ENCODE data around the gene CLCNKB. TPM values are rescaled to one million over a fixed set of nuclear protein-coding genes. Genes with fewer than 3 reads are reported as not detected.
"Not testable (repeated sequence)": the region's sequence is repeated elsewhere in the genome, so short reads cannot be mapped to it uniquely, and the experiment has no call there.

CLCNKB gene
- total RNA-seq, 1 donor from 2014 or later: not detected

- no peak for DNase-seq
- H3K27me3 Mint-ChIP-seq (ENCODE audit: unreplicated experiment): peaks cover 5% of the 10 kb centered on the region
- TF ChIP-seq CTCF (IDR thresholded peaks at IDR 0.05; ENCODE audit: partially characterized antibody, unreplicated experiment): no peak
- peaks cover 3% of the 10 kb centered on the region for H3K9me3 Mint-ChIP-seq (ENCODE audit: unreplicated experiment)
- H3K4me3 Mint-ChIP-seq (ENCODE audit: unreplicated experiment): no peak overlapping the region
- H3K4me1 Mint-ChIP-seq (ENCODE audit: low read depth, unreplicated experiment): peaks cover 2% of the 10 kb centered on the region
- no peak overlapping the region for H3K27ac Mint-ChIP-seq (ENCODE audit: unreplicated experiment)
- no peaks in the 10 kb centered on the region for H3K36me3 Mint-ChIP-seq (ENCODE audit: unreplicated experiment)
These were observed 10.4 kb downstream of the CLCNKB start for GRCh38 chr1:16053781-16054502.

GRCh38 chr1:16054598-16055540 lies 11.3 kb downstream of the CLCNKB start:
- peaks cover 2% of the 10 kb centered on the region for H3K4me1 Mint-ChIP-seq (ENCODE audit: low read depth, unreplicated experiment)
- no peak for DNase-seq
- H3K27ac Mint-ChIP-seq (ENCODE audit: unreplicated experiment): no peak overlapping the region
- H3K4me3 Mint-ChIP-seq (ENCODE audit: unreplicated experiment): no peak overlapping the region
- no peaks in the 10 kb centered on the region for H3K36me3 Mint-ChIP-seq (ENCODE audit: unreplicated experiment)
- TF ChIP-seq CTCF (IDR thresholded peaks at IDR 0.05; ENCODE audit: partially characterized antibody, unreplicated experiment): no peak
- peaks cover 3% of the 10 kb centered on the region for H3K9me3 Mint-ChIP-seq (ENCODE audit: unreplicated experiment)
- peaks cover 5% of the 10 kb centered on the region for H3K27me3 Mint-ChIP-seq (ENCODE audit: unreplicated experiment)

GRCh38 chr1:16055613-16056520 lies 12.3 kb downstream of the CLCNKB start:
- peak; percentile 95 for DNase-seq

GRCh38 chr1:16056521-16056912 lies 12.9 kb downstream of the CLCNKB start:
- not testable (repeated sequence) for H3K4me3 Mint-ChIP-seq (ENCODE audit: unreplicated experiment); H3K9me3 Mint-ChIP-seq (ENCODE audit: unreplicated experiment); H3K4me1 Mint-ChIP-seq (ENCODE audit: low read depth, unreplicated experiment); DNase-seq; H3K27ac Mint-ChIP-seq (ENCODE audit: unreplicated experiment); H3K36me3 Mint-ChIP-seq (ENCODE audit: unreplicated experiment); H3K27me3 Mint-ChIP-seq (ENCODE audit: unreplicated experiment)

More at GRCh38 chr1:16055613-16056520, 12.3 kb downstream of the CLCNKB start:
- H3K27ac Mint-ChIP-seq (ENCODE audit: unreplicated experiment): no peak overlapping the region
- no peak overlapping the region for H3K4me3 Mint-ChIP-seq (ENCODE audit: unreplicated experiment)
- H3K4me1 Mint-ChIP-seq (ENCODE audit: low read depth, unreplicated experiment): peaks cover 2% of the 10 kb centered on the region
- peaks cover 7% of the 10 kb centered on the region for H3K27me3 Mint-ChIP-seq (ENCODE audit: unreplicated experiment)
- H3K36me3 Mint-ChIP-seq (ENCODE audit: unreplicated experiment): no peaks in the 10 kb centered on the region
- peak; percentile 83 for TF ChIP-seq CTCF (IDR thresholded peaks at IDR 0.05; ENCODE audit: partially characterized antibody, unreplicated experiment)
- H3K9me3 Mint-ChIP-seq (ENCODE audit: unreplicated experiment): peaks cover 3% of the 10 kb centered on the region

GRCh38 chr1:16057314-16057915 lies 13.8 kb downstream of the CLCNKB start:
- H3K4me3 Mint-ChIP-seq (ENCODE audit: unreplicated experiment); H3K27me3 Mint-ChIP-seq (ENCODE audit: unreplicated experiment); DNase-seq; H3K27ac Mint-ChIP-seq (ENCODE audit: unreplicated experiment); H3K4me1 Mint-ChIP-seq (ENCODE audit: low read depth, unreplicated experiment); H3K36me3 Mint-ChIP-seq (ENCODE audit: unreplicated experiment); H3K9me3 Mint-ChIP-seq (ENCODE audit: unreplicated experiment): not testable (repeated sequence)

- DNase-seq; H3K36me3 Mint-ChIP-seq (ENCODE audit: unreplicated experiment); H3K4me1 Mint-ChIP-seq (ENCODE audit: low read depth, unreplicated experiment); H3K9me3 Mint-ChIP-seq (ENCODE audit: unreplicated experiment); H3K4me3 Mint-ChIP-seq (ENCODE audit: unreplicated experiment); H3K27ac Mint-ChIP-seq (ENCODE audit: unreplicated experiment): not testable (repeated sequence)
- H3K27me3 Mint-ChIP-seq (ENCODE audit: unreplicated experiment): peaks cover 16% of the 10 kb centered on the region
These were observed 15.0 kb downstream of the CLCNKB start for GRCh38 chr1:16058394-16059120.
